NCI-H1048 (cell line): ENCODE measurements around the gene DRAM1.

Source experiments
- DNase-seq: peaks from one replicate; lab custom pipeline; 2025; lab: John Stamatoyannopoulos, UW

The DRAM1 gene

GRCh38 chr12:101941306-101942249, 64.2 kb downstream of the DRAM1 start:
- no peak for DNase-seq

- DNase-seq: no peak
Observed at GRCh38 chr12:101942250-101942605, 64.8 kb downstream of the DRAM1 start.

GRCh38 chr12:101945369-101946232, 68.2 kb downstream of the DRAM1 start:
- DNase-seq: no peak

GRCh38 chr12:101946233-101946611, 68.8 kb downstream of the DRAM1 start:
- DNase-seq: no peak

GRCh38 chr12:101947316-101947715, 69.9 kb downstream of the DRAM1 start:
- no peak for DNase-seq

GRCh38 chr12:101948365-101948764, 71.0 kb downstream of the DRAM1 start:
- DNase-seq: no peak

- DNase-seq: no peak
Observed at GRCh38 chr12:101951002-101951670, 73.8 kb downstream of the DRAM1 start.

GRCh38 chr12:101954113-101954512, 76.7 kb downstream of the DRAM1 start:
- DNase-seq: no peak

GRCh38 chr12:101954676-101955075, 77.3 kb downstream of the DRAM1 start:
- DNase-seq: no peak

- DNase-seq: no peak
Observed at GRCh38 chr12:101957252-101957959, 80.0 kb downstream of the DRAM1 start.

- no peak for DNase-seq
Observed at GRCh38 chr12:101959607-101960006, 82.2 kb downstream of the DRAM1 start.

- DNase-seq: no peak
Observed at GRCh38 chr12:101962486-101962885, 85.1 kb downstream of the DRAM1 start.

GRCh38 chr12:101963697-101964096, 86.3 kb downstream of the DRAM1 start:
- no peak for DNase-seq

- DNase-seq: no peak
Observed at GRCh38 chr12:101966496-101966895, 89.1 kb downstream of the DRAM1 start.

GRCh38 chr12:101967506-101967905, 90.1 kb downstream of the DRAM1 start:
- no peak for DNase-seq

- DNase-seq: no peak
Observed at GRCh38 chr12:101968770-101969169, 91.4 kb downstream of the DRAM1 start.
